GM18909 (cell line): Measurements from ENCODE around the gene MIER2.
"Not testable (repeated sequence)": the region's sequence is repeated elsewhere in the genome, so short reads cannot be mapped to it uniquely, and the experiment has no call there.

Source experiments
- ATAC-seq: cut with Tn5 transposase; IDR thresholded peaks from one replicate; pipeline ENCODE4 v1.9.1; 2021; ENCODE audit warnings: mild to moderate bottlenecking; ENCODE audit not compliant: unreplicated experiment, poor library complexity

Gene MIER2, protein sequence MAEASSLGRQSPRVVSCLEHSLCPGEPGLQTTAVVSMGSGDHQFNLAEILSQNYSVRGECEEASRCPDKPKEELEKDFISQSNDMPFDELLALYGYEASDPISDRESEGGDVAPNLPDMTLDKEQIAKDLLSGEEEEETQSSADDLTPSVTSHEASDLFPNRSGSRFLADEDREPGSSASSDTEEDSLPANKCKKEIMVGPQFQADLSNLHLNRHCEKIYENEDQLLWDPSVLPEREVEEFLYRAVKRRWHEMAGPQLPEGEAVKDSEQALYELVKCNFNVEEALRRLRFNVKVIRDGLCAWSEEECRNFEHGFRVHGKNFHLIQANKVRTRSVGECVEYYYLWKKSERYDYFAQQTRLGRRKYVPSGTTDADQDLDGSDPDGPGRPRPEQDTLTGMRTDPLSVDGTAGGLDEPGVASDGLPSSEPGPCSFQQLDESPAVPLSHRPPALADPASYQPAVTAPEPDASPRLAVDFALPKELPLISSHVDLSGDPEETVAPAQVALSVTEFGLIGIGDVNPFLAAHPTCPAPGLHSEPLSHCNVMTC

DNA sequence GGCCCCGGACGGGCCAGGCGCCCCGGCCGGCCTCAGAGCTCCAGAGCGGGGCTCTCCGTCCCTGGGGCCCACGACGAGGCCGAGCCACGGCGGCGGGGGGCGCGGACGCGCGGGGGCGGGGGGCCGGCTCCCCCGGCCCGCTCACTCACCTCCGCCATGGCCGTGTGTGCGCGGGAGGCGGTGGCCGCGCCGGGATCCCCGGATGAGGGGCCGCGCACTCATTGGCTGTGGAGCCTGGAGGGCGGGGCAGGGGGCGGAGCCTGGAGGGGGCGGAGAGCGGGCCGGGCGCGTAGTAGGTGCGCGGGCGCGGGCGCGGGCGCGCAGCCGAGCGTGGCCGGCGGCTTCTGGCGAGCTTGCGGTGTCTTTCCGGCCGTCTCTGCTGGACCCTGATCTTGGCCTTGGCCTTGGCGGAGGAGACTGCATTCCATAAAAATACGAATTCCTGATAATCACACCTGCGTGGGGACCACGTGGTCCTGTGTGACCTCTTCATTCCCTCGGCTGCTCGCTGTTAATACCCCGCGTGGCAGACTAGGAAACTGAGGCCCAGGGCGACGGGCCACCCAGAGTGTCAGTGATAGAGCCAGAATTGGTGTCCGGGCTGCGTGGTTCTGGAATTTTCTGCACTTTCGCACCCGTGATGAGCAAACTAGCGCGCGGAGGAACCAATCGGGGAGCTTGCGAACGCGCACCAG, at the start of gene MIER2:
TSS of gene MIER2 (minus strand) at position 172 of the 695 bp plus-strand sequence. CDS start at position 158, 14 bp downstream.
- no peak for ATAC-seq

DNA sequence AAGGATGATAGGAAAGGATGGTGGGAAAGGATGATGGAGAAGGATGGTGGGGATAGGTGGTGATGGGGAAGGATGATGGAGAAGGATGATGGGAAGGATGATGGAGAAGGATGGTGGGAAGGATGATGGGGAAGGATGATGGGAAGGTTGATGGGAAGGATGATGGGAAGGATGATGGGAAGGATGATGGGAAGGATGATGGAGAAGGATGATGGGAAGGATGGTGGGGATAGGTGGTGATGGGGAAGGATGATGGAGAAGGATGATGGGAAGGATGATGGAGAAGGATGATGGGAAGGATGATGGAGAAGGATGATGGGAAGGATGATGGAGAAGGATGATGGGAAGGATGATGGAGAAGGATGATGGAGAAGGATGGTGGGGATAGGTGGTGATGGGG, 49.0 kb upstream of the MIER2 start:
- ATAC-seq = not testable (repeated sequence)

DNA sequence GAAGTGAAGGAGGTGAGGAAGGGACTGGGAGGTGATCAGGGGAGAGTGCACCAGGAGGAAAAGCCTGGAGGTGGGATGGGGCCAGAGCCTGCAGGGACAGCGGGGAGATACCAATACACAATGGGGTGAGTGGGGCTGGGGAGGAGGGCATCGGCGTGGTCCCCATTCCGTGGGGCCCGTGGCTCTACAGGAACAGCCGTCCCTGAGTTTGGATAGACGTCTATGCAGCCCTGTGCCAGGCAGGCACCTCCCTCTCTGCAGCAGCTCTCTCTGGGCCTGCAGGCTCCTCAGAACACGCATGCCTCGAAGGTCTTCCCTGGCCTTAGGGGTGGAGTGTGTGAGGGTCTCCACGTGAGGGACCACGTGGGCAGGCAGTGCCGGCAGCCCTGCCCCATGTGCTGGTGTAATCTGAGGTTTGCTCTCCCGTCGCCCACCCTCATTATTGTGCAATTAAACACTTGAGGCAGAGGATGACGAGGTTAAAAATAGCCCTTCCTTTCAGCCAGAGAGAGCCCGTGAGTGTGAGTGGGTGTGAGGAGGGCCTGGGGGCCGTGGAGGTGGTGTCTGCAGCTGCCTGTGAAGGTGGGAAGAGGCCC, 47.9 kb upstream of the MIER2 start:
- ATAC-seq = no peak

DNA sequence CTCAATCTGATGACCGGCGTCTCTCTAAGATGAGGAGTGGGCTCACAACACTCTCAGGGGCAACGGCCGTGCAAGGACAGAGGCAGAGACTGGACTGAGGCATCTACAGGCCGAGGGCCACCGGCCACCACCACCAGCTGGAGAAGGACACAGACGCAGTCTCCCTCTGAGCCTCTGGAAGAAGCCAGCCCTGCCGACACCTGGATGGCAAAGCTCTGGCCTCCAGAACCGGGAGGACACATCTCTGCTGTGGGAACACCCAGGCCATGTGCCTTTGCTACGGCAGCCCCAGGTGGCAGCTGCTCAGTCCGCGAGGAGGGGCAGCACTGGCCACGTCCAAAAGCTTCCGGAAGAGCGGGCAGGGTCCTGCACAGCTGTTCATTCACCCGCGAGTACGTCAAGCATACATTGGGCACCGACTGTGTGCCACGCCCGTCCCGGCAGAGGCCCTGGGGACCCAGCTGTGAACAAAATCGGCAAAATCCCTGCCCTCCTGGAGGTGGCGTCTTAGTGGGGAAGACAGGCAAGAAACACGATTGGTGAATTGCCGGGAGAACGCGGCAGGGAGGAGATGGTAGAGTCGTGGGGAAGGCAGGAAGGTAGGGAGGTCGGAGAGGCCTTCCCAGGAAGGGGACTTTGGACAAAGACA, 47.3 kb upstream of the MIER2 start:
- no peak for ATAC-seq

DNA sequence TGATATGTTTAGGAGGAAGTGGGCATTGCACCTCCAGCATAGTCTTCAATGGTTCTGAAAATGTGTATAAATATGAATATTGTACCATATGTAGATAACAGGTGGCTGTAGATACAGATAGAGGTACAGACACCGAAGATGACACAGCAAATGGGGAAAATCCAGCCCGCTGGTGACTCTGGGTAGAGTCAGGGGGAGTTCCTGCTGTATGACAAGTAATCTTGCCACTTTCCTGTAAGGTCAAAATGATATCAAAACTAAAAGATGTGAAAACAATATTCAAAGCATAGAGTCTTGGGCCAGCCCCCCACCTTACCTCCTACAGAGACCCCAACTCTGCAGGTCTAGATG, 46.6 kb upstream of the MIER2 start:
- no peak for ATAC-seq

DNA sequence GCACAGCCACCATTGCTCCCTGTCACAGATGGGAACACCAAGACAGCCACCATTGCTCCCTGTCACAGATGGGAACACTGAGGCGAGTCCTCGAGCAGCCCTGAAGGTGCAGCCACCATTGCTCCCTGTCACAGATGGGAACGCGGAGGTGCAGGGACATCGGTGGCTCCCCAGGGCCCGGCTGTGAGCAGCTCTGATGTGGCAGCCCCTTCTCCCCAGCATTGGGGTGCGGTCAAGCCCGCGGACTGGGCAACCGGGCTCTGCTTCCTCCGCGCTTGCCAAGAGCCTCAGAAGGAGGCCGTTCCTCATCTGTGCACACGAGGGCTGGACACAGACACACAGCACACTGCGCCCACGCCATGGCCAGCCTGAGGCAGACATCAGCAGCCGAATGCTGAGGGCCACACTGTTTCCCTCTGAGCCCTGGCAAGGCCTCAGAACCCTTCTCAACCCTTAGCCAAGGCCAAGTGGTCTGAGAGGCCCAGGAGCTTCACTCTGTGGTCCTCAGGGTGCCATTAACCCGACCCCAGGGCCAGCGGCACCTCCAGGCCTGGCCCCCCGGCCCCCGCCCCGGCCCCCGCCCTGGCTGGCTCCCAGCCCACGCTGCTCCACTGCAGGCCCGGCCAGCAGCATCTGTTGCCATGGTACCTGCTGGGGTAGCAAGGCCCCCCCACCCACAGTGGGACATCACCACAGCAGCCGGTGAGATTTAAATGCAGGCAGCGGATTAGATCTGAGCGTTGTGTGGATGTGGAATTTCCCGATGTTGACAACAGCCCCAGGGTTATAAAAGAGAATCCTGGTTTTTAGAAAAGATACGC, 46.0 kb upstream of the MIER2 start:
- ATAC-seq = no peak

DNA sequence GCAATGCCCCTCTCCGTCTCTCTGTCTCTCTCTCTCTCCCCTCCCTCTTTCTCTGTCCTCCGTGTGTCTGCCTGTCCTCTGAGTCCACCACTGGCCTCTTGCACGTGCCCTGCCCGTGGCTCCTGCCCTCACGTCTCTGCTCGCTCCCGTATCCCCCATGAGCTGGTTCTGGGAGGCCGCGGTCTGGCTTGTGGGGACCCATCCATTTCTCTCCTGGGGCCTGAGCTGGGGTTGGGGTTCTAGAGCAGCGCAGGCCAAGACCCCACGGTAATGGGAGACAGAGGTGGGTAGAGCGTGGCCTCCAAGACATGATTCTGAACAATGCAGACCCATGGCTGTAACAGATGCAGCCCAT, 45.3 kb upstream of the MIER2 start:
- no peak for ATAC-seq

DNA sequence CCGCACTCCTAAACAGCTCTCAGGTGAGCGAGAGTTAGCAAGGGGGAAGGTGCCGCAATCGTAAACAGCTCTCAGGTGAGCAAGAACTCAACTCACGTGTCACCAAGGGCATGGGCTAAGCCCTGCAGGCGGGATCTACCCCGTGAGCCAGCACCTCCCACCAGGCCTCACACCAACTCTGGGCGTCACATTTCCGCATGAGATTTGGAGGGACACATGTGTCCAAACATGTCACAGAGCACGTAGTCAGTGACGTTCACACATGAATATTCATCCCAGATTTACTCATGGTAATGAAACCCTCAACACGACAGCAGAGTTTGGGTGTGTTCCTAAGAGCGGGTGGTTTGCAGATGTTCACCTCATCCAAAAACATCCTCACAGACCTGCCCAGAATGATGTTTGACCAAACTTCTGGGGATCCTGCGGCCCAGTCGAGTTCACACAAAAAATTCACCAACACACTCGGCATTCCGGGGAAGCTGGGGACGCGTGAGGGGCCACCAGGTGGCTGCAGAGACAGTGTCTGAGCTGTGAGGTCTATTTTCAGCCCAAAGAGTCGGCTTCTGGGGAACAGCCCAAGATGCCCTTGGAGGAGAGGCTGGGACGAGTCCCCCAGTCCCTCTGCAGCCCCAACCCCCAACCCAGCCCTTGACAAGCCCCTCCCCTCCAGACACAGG, 44.8 kb upstream of the MIER2 start:
- no peak for ATAC-seq

DNA sequence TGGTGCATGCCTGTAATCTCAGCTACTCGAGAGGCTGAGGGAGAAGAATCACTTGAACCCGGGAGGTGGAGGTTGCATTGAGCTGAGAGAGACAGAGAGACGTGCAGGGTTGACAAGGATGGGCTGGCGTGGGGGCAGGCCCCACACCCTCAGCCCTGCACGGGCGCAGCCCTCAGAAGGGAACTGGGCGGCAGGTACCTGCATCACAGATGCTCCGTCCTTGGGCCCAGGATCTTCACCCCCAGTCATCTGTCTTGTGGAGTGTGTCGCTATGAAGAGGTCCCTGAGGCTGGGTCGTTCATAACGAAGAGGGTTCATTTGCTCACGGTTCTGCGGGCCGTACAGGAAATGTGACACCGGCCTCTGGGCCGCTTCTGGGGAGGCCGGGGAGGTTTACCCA, 44.1 kb upstream of the MIER2 start:
- ATAC-seq = no peak

DNA sequence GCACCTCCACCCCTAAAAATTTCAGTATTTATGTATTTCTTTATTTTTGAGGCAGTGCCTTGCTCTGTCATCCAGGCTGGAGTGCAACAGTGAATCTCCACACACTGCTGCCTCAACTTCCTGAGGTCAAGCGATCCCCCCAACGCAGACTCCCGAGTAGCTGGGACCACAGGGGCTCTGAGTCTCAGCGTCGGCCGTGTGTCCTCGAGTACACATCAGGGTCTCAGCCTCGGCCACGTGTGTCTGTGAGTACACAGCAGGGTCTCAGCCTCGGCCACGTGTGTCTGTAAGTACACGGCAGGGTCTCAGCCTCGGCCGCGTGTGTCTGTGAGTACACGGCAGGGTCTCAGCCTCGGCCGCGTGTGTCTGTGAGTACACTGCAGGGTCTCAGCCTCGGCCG, 43.2 kb upstream of the MIER2 start:
- no peak for ATAC-seq

DNA sequence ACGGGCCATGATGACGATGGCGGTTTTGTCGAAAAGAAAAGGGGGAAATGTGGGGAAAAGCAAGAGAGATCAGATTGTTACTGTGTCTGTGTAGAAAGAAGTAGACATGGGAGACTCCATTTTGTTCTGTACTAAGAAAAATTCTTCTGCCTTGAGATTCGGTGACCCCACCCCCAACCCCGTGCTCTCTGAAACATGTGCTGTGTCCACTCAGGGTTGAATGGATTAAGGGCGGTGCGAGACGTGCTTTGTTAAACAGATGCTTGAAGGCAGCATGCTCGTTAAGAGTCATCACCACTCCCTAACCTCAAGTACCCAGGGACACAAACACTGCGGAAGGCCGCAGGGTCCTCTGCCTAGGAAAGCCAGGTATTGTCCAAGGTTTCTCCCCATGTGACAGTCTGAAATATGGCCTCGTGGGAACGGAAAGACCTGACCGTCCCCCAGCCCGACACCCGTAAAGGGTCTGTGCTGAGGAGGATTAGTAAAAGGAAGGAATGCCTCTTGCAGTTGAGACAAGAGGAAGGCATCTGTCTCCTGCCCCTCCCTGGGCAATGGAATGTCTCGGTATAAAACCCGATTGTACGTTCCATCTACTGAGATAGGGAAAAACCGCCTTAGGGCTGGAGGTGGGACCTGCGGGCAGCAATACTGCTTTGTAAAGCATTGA, 42.2 kb upstream of the MIER2 start:
- not testable (repeated sequence) for ATAC-seq

DNA sequence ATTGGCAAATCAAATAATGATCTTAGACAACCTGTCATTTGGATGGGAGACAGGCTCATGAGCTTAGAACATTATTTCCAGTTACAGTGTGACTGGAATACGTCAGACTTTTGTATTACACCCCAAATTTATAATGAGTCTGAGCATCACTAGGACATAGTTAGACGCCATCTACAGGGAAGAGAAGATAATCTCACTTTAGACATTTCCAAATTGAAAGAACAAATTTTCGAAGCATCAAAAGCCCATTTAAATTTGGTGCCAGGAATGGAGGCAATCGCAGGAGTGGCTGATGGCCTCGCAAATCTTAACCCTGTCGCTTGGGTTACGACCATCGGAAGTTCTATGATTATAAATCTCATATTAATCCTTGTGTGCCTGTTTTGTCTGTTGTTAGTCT, 41.6 kb upstream of the MIER2 start:
- ATAC-seq = not testable (repeated sequence)

DNA sequence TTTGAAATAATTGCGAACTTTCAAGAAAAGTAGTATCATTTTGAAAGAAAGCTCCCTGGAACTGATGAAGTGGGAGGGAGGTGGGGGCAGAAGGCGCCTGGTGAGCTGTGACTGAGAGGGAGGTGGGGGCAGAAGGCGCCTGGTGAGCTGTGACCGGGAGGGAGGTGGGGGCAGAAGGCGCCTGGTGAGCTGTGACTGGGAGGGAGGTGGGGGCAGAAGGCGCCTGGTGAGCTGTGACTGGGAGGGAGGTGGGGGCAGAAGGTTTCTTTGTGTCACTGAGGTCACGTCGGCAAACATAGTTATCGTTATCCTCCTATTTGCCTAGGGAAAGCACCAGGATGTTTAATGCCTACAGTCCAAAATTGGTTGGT, 40.2 kb upstream of the MIER2 start:
- no peak for ATAC-seq

DNA sequence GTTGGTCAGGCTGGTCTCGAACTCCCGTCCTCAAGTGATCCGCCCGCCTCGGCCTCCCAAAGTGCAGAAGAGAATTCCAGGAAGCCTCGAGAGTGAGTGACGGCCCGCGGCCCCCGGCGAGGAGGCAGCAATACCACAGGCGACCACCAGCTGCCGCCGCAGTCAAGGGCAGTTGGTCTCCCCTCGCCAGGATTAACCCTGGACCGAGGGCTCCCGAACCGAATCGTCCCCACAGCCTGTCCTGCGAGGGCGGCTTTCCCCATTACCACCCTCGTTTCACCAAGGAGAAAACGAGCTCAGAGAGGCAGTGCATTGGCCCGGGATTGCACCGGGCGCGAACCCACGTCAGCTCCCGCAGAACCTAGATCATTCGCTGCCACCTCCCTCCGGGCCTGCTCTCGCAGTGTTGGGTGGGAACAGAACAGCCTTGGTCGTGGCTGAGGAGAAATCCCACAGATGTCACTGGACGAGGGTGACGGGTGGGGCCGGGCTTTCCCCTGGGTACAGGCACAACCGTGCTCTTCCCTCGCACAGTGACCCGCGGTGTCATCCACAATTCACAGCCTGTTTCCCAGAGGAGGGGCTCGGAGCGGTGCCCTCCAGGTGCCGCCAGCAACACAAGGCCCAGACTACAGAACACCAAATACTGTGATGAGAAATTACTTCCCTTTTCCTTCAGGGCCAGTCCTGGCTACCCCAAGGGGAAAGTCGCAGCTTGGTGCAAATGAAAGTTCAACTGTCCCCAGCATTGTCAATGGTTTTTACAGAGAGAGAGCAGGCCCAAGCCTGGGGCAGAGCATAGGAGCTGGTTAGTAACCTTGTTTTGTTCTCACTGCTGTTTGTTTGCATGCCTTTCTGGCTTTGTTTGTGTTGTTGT, 39.6 kb upstream of the MIER2 start:
- no peak for ATAC-seq

DNA sequence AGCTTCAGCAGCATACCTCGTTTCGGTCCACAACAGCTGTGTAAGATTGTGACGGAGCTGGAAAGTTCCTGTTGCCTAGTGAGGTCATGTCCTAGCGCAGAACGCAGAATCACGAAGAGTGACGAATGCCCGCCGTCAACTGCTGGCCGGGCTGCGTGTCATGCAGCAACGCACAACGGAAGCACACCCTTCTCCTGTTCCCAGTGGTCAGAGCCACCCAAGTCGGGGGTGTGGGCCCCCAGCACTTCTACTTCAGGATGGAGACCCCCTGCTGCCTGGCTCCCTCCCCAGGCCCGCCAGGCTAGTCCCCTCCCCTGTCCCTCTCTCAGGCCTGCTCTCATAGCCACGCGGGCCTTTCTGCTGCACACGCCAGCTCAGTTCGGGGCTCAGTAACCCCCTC, 38.4 kb upstream of the MIER2 start:
- no peak for ATAC-seq

DNA sequence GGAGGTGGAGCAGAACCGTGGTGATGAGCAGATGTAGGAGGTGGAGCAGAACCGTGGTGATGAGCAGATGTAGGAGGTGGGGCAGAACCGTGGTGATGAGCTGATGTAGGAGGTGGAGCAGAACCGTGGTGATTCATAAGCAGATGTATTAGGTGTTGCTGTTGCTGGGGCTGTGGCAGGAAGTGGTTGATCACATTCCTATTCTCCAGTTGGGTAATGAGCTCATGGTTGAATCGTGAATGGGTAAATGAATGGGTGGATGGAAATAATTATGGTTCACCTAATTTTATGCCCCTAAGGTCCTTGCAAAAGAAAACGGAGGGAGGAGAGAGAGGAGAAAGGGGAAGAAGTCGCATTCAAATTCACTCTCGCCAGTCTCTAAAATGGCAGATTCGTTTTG, 38.0 kb upstream of the MIER2 start:
- peak; percentile 55 for ATAC-seq

DNA sequence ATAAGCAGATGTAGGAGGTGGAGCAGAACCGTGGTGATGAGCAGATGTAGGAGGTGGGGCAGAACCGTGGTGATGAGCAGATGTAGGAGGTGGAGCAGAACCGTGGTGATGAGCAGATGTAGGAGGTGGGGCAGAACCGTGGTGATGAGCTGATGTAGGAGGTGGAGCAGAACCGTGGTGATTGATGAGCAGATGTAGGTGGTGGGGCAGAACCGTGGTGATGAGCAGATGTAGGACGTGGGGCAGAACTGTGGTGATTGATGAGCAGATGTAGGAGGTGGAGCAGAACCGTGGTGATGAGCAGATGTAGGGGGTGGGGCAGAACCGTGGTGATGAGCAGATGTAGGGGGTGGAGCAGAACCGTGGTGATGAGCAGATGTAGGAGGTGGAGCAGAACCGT, 37.3 kb upstream of the MIER2 start:
- ATAC-seq = not testable (repeated sequence)

DNA sequence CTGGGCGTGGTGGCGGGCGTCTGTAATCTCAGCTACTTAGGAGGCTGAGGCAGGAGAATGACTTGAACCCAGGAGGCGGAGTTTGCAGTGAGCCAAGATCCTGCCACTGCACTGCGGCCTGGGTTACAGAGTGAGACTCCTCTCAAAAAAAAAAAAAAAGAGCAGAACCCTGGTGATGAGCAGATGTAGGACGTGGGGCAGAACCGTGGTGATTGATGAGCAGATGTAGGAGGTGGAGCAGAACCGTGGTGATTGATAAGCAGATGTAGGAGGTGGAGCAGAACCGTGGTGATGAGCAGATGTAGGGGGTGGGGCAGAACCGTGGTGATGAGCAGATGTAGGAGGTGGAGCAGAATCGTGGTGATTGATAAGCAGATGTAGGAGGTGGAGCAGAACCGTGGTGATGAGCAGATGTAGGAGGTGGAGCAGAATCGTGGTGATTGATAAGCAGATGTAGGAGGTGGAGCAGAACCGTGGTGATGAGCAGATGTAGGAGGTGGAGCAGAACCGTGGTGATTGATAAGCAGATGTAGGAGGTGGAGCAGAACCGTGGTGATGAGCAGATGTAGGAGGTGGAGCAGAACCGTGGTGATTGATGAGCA, 36.1 kb upstream of the MIER2 start:
- ATAC-seq = not testable (repeated sequence)
